Stimulated activated CD8-positive, alpha-beta memory T cell treated with anti-CD3 and anti-CD28 coated beads, Interleukin-2, amount 100 ng/mL, for 48 hours (primary cell): ENCODE results near the gene DES.
"Not testable (repeated sequence)": the region's sequence is repeated elsewhere in the genome, so short reads cannot be mapped to it uniquely, and the experiment has no call there.

Experiments used
- DNase-seq, 2 donors: peaks; one replicate each; pipeline ENCODE4 v3.0.0-alpha.2; 2020; ENCODE audit warnings: low read depth in 2 of 2

The DES gene

DNA sequence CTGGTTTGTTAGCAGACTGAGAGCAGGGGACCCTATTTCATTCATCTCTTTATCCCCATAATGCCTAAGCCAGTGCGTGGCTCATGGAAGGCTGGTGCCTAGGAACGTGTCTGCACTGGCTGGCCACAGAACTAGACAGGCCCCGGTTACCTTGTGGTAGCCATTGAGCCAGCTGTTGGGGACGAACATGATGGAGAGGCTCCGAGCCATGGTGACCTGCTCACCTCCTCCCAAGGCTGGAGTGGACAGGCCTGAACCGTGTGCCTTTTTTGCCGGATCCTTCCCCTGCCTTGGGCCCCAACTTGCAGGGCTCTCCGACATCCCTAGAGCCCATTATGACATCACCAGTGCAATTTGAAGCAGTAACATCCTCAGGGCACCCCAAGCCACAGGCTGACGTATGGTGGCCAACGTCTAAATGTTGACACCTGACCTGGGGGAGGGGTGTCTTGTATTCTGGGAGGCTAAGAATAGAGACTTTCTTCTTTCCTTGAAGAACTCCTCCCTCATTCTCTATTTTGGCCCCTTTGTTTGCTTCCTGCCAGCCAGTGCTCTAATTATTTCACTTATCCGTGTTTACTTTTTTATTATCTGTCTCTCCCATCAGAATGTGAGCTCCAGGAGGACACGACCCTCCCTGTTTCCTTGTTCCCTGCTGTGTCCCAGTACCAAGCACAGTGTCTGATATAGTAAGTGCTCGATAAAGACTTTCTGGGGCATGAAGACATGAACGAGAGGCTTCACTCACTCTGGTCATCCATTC, 18.3 kb upstream of the DES start:
- DNase-seq: no peak

DNA sequence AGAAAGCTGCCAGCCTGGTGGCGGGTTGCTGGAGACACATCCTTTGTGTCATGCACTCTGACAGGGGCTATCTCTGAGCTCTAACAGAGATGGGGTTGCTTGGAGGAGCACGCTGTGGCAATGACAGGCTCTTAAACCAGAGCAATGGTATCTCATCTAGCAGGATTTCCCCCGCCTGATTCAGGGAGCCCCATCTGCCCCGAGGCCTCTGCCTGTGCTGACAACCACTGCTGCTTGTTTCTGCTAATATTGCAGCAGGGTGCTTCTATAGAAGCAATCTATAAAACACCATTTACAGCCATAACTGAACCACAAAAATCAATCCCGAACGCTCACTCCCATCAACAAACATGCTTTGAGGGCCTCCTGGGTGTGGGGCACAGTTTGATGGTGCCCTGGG, 17.6 kb upstream of the DES start:
- DNase-seq: no peak

GRCh38 chr2:219401606-219402005, 16.6 kb upstream of the DES start:
- no peak for DNase-seq

DNA sequence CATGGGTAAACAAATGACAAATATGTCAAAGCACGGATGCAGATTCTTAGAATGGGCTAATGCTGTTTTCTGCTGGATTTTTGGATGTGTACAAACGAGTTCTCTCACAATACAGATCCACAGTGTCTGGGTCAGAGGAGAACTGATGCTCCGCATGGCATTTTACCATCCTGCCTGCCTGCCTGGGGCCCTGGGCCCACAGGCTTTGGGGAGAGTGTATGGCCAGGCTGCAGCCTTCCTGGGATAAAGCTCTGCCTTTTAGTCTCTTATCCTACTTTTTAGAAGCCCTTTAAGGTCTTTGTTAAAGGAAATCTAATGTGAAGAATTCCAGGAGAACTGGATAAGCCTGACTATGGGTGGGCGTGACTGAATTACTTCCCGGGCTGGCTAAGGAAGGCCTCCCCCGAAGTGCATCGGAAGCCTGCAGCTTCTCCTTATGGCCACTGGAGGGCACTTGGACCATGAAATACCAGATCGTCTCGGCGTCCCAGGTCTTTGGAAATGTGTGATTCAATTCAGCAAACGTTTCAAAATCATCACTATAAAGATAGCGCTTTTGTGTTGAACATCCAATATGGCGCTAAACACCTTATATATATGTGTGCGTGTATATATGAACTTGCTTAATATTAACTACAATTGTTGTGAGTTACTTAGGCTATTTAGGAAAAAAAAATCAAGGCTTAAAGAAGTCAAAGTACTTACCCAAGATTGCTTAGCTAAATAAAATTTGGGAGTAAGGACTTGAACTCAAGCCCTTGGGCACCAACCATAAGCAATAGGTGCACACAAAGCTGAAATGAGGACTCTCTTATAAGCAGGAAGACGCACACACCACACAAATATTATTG, 15.3 kb upstream of the DES start:
- DNase-seq: peak in 1 of 2 donors; percentile 43

- DNase-seq: no peak
These were observed 14.3 kb upstream of the DES start for GRCh38 chr2:219403861-219404260.

DNA sequence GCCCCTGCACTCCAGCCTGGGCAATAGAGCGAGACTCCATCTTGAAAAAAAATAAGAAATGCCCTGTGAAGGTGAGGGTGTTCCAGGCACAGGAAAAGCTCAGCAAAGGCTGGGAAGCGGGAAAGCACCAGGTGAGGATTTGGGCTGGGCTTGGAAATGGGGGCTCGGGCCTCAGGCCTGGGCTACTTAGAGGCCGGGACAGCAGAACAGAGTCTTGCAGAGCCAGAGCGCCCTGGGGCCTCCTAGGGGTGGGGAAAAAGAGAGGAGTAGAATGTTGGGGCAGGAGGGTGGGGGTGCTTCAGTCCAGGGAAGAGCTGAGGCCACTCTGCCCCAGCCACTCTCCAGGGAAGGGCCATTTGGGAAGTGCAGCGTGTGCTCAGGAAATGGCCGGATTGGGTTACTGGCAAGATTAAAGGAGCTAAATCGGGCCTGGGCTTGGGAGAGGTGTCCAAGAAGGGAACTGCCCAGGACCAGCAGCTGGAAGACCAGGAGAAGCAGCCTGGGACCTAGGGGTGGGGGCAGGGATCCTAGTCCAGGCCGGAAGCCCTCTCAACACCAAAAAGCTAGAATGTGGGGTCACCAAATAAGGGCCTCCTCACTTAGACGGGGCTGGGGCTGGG, 13.8 kb upstream of the DES start:
- DNase-seq: no peak

- DNase-seq: no peak
These were observed 13.2 kb upstream of the DES start for GRCh38 chr2:219404954-219405353.

DNA sequence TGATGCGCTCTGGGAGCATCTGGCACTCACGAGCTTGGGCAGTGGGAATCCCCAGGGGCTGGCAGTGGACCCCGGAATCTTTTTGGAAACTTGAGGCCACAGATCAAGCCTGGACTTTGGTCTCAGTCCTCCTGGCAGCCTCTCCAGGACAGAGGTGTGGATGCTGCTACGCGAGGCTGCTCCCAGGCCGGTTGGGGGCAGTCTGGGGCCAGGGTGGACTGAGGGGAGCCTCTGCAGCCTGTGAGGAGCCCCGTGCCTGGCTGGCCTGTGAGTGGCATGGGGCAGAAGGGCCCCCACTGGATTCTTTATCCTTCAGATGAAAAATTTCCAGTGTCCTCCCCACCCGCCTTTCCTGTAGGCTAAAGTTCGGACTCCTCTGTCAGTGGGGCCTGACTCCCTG, 12.7 kb upstream of the DES start:
- no peak for DNase-seq

DNA sequence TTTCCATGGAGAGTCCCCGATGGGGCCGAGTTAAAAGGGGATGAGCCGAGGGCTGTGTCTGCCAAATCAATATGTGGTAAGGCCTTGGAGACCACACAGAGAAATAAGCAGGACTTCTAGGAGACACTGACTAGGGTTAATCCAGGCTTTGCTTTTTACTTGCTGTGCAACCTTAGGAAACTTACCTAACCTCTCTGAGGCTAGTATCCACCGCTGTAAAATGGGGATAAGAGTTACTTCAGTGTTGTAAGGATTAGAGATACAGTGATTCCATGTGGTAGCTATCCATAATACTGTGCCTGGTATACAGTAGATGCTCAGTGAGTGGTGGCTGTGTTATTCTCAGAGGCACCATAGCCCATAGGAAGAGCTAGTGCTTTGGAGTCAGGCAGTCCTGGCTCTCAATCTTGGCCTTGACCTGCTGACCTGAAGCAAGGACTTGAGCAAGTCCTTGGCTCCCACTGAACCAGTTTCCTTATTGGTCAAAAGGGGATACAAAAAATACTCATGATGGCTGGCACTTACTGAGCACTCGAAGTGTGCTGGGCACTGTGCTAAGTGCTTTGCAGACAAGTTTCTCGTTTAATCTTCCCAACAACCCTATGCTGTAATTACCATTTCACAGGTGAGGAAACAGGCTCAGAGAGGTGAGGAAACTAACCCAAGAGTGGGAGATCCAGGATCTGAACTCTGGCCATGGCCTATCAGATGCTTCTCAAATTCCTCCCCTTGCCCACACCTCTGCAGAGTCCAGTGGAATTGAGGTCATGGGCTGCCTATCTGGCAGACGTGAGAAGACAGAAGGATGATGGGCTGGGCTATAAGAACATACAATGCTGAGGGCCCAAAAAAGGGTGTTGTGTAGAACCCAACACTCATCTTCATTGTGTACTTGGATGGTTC, 12.0 kb upstream of the DES start:
- DNase-seq: no peak

DNA sequence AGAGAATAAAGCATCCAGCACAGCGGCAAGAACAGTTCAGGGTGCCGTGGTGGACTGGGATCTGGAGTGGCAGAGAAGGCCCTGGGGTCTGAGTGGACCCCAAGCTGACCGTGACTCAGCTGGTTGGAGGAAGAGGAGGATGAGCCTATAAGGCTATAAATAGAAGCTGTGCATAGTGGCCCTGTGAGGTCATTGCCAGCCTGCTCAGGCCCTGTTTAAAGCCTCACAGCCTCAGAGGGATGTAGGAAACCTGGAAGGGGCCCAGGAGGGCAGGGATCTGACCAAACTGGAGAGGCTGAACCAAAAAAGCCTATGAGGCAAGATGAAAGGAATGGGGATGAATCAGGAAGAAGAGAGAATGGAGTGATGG, 11.3 kb upstream of the DES start:
- DNase-seq: no peak

DNA sequence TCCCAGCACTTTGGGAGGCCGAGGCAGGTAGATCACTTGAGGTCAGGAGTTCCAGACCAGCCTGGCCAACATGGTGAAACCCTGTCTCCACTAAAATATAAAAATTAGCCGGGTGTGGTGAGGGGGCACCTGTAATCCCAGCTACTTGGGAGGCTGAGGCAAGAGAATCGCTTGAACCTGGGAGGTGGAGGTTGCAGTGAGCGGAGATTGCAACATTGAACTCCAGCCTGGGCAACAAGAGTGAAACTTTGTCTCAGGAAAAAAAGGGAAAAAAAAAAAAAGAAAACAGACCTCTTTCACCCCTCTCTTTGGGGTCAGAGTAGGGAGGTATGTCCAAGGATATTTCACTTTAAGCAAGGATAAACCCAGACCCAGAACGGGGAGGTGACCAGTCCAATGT, 10.8 kb upstream of the DES start:
- DNase-seq: not testable (repeated sequence)

GRCh38 chr2:219408204-219408603, 10.0 kb upstream of the DES start:
- DNase-seq: no peak

DNA sequence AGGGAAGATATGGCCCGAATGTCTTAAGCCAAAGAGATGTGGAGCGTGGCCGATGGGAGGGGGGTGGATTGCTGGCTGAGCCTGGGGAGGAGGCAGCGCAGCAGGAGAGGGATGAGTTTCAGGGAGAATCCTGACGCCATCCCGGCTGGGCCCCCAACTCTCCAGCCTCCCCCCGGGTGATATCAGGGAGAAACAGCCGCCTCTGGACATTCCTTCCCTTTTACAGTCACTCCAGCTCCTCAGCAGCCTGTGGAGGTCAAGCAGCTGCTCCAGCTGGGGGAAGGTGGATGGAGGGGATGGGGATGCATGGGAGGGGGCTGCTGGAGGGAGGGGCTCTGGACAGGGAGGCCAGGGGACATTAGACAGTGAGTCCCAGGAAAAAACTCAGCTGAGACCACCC, 9.5 kb upstream of the DES start:
- no peak for DNase-seq

DNA sequence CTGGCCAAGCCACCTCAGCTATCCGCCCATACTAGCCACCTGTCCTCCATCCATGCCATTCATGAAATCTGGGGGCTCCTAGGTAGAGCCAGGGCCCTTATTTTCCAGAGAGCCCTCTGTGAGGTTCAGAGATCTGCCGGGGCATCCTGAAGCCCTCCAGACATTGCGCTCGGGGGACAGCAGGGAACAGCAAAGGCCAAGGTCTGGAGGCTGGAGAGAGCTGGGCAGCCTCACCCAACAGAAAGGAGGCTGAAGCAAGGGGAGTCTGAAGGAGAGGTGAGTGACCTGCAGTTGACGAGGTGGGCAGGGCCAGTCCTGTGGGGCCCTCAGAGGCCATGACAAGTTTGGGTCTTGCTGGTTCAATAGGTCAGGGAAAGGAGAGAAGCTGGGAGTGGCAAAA, 8.6 kb upstream of the DES start:
- no peak for DNase-seq

GRCh38 chr2:219410390-219410789, 7.8 kb upstream of the DES start:
- DNase-seq: no peak

DNA sequence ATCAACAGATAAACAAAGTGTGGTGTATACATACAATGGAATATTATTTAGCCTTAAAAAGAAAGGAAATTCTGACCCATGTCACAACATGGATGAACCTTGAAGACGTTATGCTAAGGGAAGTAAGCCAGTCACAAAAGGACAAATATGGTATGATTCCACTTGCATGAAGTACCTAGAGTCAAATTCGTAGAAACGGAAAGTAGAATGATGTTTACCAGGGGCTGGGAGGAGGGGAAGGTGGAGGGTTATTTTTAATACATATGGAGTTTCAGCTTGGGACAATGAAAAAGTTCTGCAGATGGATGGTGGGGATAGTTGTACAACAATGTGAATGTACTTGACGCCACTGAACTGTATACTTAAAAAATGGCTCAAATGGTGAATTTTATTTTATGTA, 3.3 kb upstream of the DES start:
- DNase-seq: no peak

DNA sequence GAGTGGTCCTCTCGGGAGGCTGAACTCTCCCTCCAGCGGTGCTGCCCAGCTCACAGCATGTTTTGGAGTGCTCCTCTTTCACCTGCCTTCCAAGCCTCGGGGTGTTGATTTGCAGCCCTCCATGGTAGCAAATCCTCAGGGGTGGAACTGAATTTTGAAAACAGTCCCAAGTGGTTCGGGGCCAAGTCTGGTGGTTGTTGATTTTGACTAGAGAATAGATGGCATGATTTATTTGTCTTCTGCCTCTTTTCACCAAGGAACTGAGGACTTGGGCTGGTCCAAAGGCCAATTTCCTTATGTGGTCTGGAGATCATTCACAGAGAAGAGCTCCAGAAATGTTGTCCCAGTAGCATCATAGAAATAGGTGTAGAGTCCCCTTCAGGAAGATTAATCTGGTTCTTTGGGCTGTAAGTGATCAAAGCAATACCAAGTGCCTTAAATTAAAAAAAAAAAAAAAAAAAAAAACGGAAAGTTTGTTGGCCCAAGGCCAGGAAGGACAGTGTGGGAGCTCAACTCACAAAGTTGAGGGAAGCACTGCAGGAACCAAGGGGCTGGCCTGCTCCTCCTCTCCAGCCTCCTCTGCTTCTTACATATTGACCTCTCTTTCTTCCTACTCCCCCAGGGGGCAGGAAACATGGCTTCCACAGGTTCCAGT, 2.5 kb upstream of the DES start:
- DNase-seq: no peak

DNA sequence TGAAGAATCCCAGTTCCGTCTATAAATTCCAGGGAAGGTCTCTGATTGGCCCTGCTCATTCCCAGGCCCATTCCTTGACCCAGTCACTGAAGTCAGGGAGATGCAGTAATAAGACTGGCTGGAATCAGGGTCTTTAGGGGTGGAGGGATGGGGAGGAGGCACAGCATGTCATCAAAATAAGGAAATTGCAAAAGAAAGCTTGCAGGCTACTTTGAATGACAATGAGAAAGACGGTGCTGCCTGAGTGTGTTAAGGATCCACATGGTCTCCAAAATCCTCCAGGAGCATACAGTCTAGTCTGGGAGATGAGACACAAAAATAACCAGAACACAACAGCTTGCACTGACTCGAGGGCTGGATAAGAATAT, 2.0 kb upstream of the DES start:
- no peak for DNase-seq

- no peak for DNase-seq
These were observed 1.2 kb upstream of the DES start for GRCh38 chr2:219416938-219417337.

DNA sequence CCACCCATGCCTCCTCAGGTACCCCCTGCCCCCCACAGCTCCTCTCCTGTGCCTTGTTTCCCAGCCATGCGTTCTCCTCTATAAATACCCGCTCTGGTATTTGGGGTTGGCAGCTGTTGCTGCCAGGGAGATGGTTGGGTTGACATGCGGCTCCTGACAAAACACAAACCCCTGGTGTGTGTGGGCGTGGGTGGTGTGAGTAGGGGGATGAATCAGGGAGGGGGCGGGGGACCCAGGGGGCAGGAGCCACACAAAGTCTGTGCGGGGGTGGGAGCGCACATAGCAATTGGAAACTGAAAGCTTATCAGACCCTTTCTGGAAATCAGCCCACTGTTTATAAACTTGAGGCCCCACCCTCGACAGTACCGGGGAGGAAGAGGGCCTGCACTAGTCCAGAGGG, 803 bp upstream of the DES start:
- no peak for DNase-seq

DNA sequence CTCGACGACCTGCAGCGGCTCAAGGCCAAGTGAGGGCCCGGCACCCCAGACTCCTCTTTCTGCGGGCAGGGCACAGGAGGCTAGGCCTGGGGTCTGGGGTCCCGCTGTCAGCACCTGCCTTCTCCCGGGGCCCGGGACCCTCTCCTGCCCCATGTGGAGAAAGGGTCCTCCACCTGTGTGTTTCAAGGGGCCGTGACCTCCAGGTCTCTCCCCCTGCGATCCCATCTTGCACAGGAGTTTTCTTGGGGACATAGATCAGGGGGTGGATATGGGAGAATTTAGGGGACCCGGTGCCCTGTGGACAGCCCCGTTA, 791 bp downstream of the DES start:
- DNase-seq: no peak
